ENCODE results near the gene ANKRD50. TPM values are rescaled to one million over a fixed set of nuclear protein-coding genes. Genes with fewer than 3 reads are reported as not detected.
A peak's percentile ranks its signal among the peaks of the same experiment; 100 is the strongest.

The ANKRD50 gene
- total and polyA plus RNA-seq, 2 of the 4 experiments (the other 2 are of a cell fraction): 8.1 to 35.3 TPM

GRCh38 chr4:124708517-124709300, 3.8 kb downstream of the ANKRD50 start:
- H4K91ac ChIP-seq (ENCODE audit: insufficient read depth, low read depth, low read length): no peak overlapping the region
- H3K18ac ChIP-seq (ENCODE audit: low read depth, low read length): no peak overlapping the region
- H3K79me1 ChIP-seq (ENCODE audit: low read depth in 1 of 2, low read length in 2 of 2): peaks cover 11 to 33% of the 10 kb centered on the region in 2 experiments
- H4K5ac ChIP-seq (ENCODE audit: low read depth, low read length): no peak overlapping the region
- H3K23ac ChIP-seq (ENCODE audit: low read depth, low read length): peak overlapping the region; percentile 48; the same call in 1 of the 2 replicates
- dilution Hi-C loops (cut with HindIII; ENCODE audit: low sequenced_read_pairs, unreplicated experiment) (no loop called here), intact Hi-C loops (cut with micrococcal nuclease) (no loop called here), in situ Hi-C loops (cut with MboI; ENCODE audit: low sequenced_read_pairs) (no loop called here)
- no TSS peak for BruUV-seq (replicated peaks)
- peaks cover 18% of the 10 kb centered on the region for H4K20me1 ChIP-seq (ENCODE audit: insufficient read depth, low read length)
- peaks cover 4% of the 10 kb centered on the region for H3K4me1 ChIP-seq (ENCODE audit: control insufficient read depth, insufficient read depth, low read length)
- H2BK5ac ChIP-seq (ENCODE audit: low read depth, low read length, poor library complexity, severe bottlenecking): peak overlapping the region; percentile 60
- WGBS, 2 experiments (ENCODE audit: extremely low coverage in 2 of 2, insufficient read length in 1 of 2): no CpG with 5 or more reads among the region's 1 CpG
- peak overlapping the region; percentile 71; the same call in 1 of the 2 replicates for H3K4me2 ChIP-seq (ENCODE audit: low read depth, low read length)
- H2BK15ac ChIP-seq (ENCODE audit: low read depth, low read length): no peak overlapping the region
- no peak overlapping the region for H3K56ac ChIP-seq (ENCODE audit: extremely low read depth, insufficient read depth, low read length)
- no peak overlapping the region for H4K8ac ChIP-seq (ENCODE audit: low read depth in 2 of 2, low read length in 2 of 2)
- ATAC-seq (ENCODE audit: low read depth): no peak
- H2BK120ac ChIP-seq (ENCODE audit: low read depth, low read length): no peak overlapping the region
- H2AK9ac ChIP-seq (replicated peaks; ENCODE audit: low read depth, low read length, poor library complexity): no peak overlapping the region
- peak overlapping the region; percentile 53; the same call in 1 of the 2 replicates for H3K14ac ChIP-seq (replicated peaks; ENCODE audit: low read depth, low read length)
- ChIA-PET POLR2A (ENCODE audit: unreplicated experiment) (no interaction called here), CTCF (interaction anchor here (0.7 kb wide), 1 partner anchor 374 kb away, joined by 3 read pairs; no protein-coding TSS in a partner anchor)
- H3K4me3 ChIP-seq (ENCODE audit: insufficient read depth, low read depth, low read length): no peak overlapping the region
- no peak overlapping the region for H3K9ac ChIP-seq (ENCODE audit: low read depth, low read length)
- no peak overlapping the region for H2AFZ ChIP-seq (replicated peaks; ENCODE audit: low read length, poor library complexity)
- H3K27me3 ChIP-seq (ENCODE audit: control insufficient read depth, insufficient read depth, low read length): no peaks in the 10 kb centered on the region
- H3K27ac ChIP-seq (ENCODE audit: insufficient read depth, low read length): no peak overlapping the region
- H3K36me3 ChIP-seq (ENCODE audit: control insufficient read depth, insufficient read depth, low read length): no peaks in the 10 kb centered on the region
- no peaks in the 10 kb centered on the region for H3K9me3 ChIP-seq (ENCODE audit: control insufficient read depth, insufficient read depth, low read length)
- H3K4ac ChIP-seq (ENCODE audit: low read depth, low read length): no peak overlapping the region
- H2BK20ac ChIP-seq (ENCODE audit: low read depth, low read length): no peak overlapping the region
- peaks cover 5% of the 10 kb centered on the region for H3K9me1 ChIP-seq (ENCODE audit: insufficient read depth, low read length)
- H2AK5ac ChIP-seq (ENCODE audit: low read depth, low read length): no peak overlapping the region
- peak; percentile 7 for DNase-seq
- TF ChIP-seq CTCF (conservative IDR thresholded peaks at IDR 0.05; ENCODE audit: low read depth, low read length): no peak
- TF ChIP-seq FOS (IDR thresholded peaks at IDR 0.05; ENCODE audit: low read depth, low read length): no peak
- no peak for TF ChIP-seq SMC3 (IDR thresholded peaks at IDR 0.05; ENCODE audit: low read depth, low read length)
- TF ChIP-seq ELK1 (IDR thresholded peaks at IDR 0.05; ENCODE audit: borderline replicate concordance, low read depth, low read length): no peak
- TF ChIP-seq CHD1 (IDR thresholded peaks at IDR 0.05; ENCODE audit: low read depth, low read length): no peak
- no peak for TF ChIP-seq MAFK (IDR thresholded peaks at IDR 0.05; ENCODE audit: low read depth, low read length)
- no peak for TF ChIP-seq RFX5 (IDR thresholded peaks at IDR 0.05; ENCODE audit: low read depth, low read length)
- no peak for TF ChIP-seq MAZ (IDR thresholded peaks at IDR 0.05; ENCODE audit: borderline replicate concordance, low read depth, low read length)
- TF ChIP-seq CEBPB (IDR thresholded peaks at IDR 0.05; ENCODE audit: low read depth, low read length): no peak
- no peak for TF ChIP-seq RAD21 (IDR thresholded peaks at IDR 0.05; ENCODE audit: low read length)
- no peak for TF ChIP-seq NFE2L2 (IDR thresholded peaks at IDR 0.05; ENCODE audit: low read depth, low read length)
- no peak for TF ChIP-seq POLR2A (IDR thresholded peaks at IDR 0.05; ENCODE audit: low read depth, low read length)
- TF ChIP-seq BHLHE40 (IDR thresholded peaks at IDR 0.05; ENCODE audit: low read depth, low read length): no peak
- TF ChIP-seq MXI1 (IDR thresholded peaks at IDR 0.05; ENCODE audit: borderline replicate concordance, low read depth, low read length): no peak
- no peak for TF ChIP-seq RCOR1 (IDR thresholded peaks at IDR 0.05; ENCODE audit: insufficient replicate concordance, low read length)

All from IMR-90 (cell line).